Right cardiac atrium (tissue), 5 donors: ENCODE results near the gene LRRC10B. TPM values are rescaled to one million over a fixed set of nuclear protein-coding genes. Genes with fewer than 3 reads are reported as not detected.
"Not testable (repeated sequence)": the region's sequence is repeated elsewhere in the genome, so short reads cannot be mapped to it uniquely, and the experiment has no call there.

Experiments used
- ATAC-seq, 2 donors: fragments of 200-7000 bp; cut with Tn5 transposase; one replicate each; pipeline versions ENCODE4 v1.8.0 to v1.9.1; 2020; ENCODE audit warnings: moderate library complexity in 2 of 2, mild to moderate bottlenecking in 1 of 2
- DNase-seq, 3 donors: peaks; one replicate each; pipeline ENCODE4 v3.0.0-alpha.2; 2020
- H3K27ac ChIP-seq: one replicate; pipeline ENCODE4 v1.5.1; 2013; ENCODE audit warnings: mild to moderate bottlenecking, low read length, control low read depth, moderate library complexity
- H3K27me3 ChIP-seq: one replicate; pipeline ENCODE4 v1.6.1; 2013; ENCODE audit not compliant: control insufficient read depth, insufficient read depth
- H3K4me1 ChIP-seq: one replicate; pipeline ENCODE4 v1.6.1; 2013; ENCODE audit warnings: low read length; ENCODE audit not compliant: control insufficient read depth, insufficient read depth
- H3K4me3 ChIP-seq: one replicate; pipeline ENCODE4 v1.5.1; 2013; ENCODE audit warnings: low read length, control low read depth
- H3K9me3 ChIP-seq: one replicate; pipeline ENCODE4 v1.6.1; 2013; ENCODE audit warnings: low read length; ENCODE audit not compliant: control insufficient read depth
- WGBS: extraction: QIAGEN DNeasy Blood & Tissue Kit; methylation state at CpG from one replicate; pipeline ENCODE4 v1.1.7; 2013; 5-methylcytosine and 5-hydroxymethylcytosine counted together
- intact Hi-C, 4 donors: fragments of 100-400 bp; cut with DNase I; formaldehyde crosslinking; loops; one replicate each; pipeline versions ENCODE4 v1.11.0 to v1.14.0; 2022 to 2023
- polyA plus RNA-seq: library from polyadenylated mRNA; stranded (reverse); fragments of 200-250 nt; gene quantifications from one replicate; pipeline ENCODE4 v1.2.3, GENCODE V29; 2013
- total RNA-seq, 4 donors: library from RNA; stranded (reverse); fragmentation: NEBNext Ultra II Directional; extraction: Animal tissue kit (Norgen Biotek cat#: 25700); gene quantifications; one replicate each; pipeline ENCODE4 v1.2.1, GENCODE V29; 2021
- donor health status: healthy with polysubstance abuse.
- donor health status: DM: no; HTN: yes; CAD: no.
- donor health status: DM: no; HTN: no; CAD: no.
- donor health status: DM: no; HTN: yes; CAD: no; lungs with severe emphysema.
- donor health status: DM: yes; HTN: yes; CAD: no.

The LRRC10B gene
- total and polyA plus RNA-seq, 5 donors: 0.09 to 0.86 (median 0.57) TPM

GRCh38 chr11:61476371-61476770 is 32.2 kb upstream of the LRRC10B start:
- Histone ChIP-seq H3K4me3 (no peak overlapping the region), H3K9me3 (no peaks in the 10 kb centered on the region), H3K27ac (no peak overlapping the region), H3K27me3 (no peaks in the 10 kb centered on the region), H3K4me1 (no peaks in the 10 kb centered on the region)
- ATAC-seq: no peak
- 79% methylated on average over 3 of the region's 3 CpGs for WGBS
- DNase-seq: no peak
- intact Hi-C loops: loop anchor here in 3 of 4 donors (2.0 to 10.0 kb wide), 3 partner anchors 40 to 161 kb away; no protein-coding TSS in a partner anchor

GRCh38 chr11:61477126-61477525 is 31.4 kb upstream of the LRRC10B start:
- intact Hi-C loops: loop anchor here in 3 of 4 donors (2.0 to 10.0 kb wide), 3 partner anchors 40 to 160 kb away; no protein-coding TSS in a partner anchor
- no peaks in the 10 kb centered on the region for H3K27me3 ChIP-seq
- no peaks in the 10 kb centered on the region for H3K9me3 ChIP-seq
- no peak overlapping the region for H3K4me3 ChIP-seq
- WGBS: 43% methylated on average over 8 of the region's 8 CpGs
- ATAC-seq: peak; percentile 5 to 22
- H3K4me1 ChIP-seq: no peaks in the 10 kb centered on the region
- H3K27ac ChIP-seq: peak overlapping the region; percentile 25
- DNase-seq: peak in 2 of 3 donors; percentile 44 to 71

- peak; percentile 7 to 39 for ATAC-seq
- WGBS: 3% methylated on average over 18 of the region's 18 CpGs
- DNase-seq: peak; percentile 47 to 84 (median 83)
- intact Hi-C loops: loop anchor here in 3 of 4 donors (2.0 to 10.0 kb wide), 3 partner anchors 39 to 160 kb away; no protein-coding TSS in a partner anchor
- Histone ChIP-seq H3K9me3 (no peaks in the 10 kb centered on the region), H3K27me3 (no peaks in the 10 kb centered on the region), H3K4me3 (no peak overlapping the region), H3K4me1 (no peaks in the 10 kb centered on the region), H3K27ac (no peak overlapping the region)
Measured at GRCh38 chr11:61477727-61478148, 30.8 kb upstream of the LRRC10B start.

- not testable (repeated sequence) for H3K27me3 ChIP-seq, H3K27ac ChIP-seq, ATAC-seq, H3K4me1 ChIP-seq, H3K4me3 ChIP-seq, H3K9me3 ChIP-seq, DNase-seq
- WGBS: 90% methylated on average over 11 of the region's 11 CpGs
- intact Hi-C loops: loop anchor here (5.0 to 10.0 kb wide), 4 partner anchors 38 to 158 kb away; no protein-coding TSS in a partner anchor
Measured at GRCh38 chr11:61479360-61480058, 29.0 kb upstream of the LRRC10B start.

GRCh38 chr11:61480261-61480993 is 28.1 kb upstream of the LRRC10B start:
- WGBS: 70% methylated on average over 15 of the region's 15 CpGs
- Histone ChIP-seq H3K4me1 (no peaks in the 10 kb centered on the region), H3K9me3 (no peaks in the 10 kb centered on the region), H3K27ac (no peak overlapping the region), H3K4me3 (no peak overlapping the region), H3K27me3 (no peaks in the 10 kb centered on the region)
- intact Hi-C loops: loop anchor here in 2 of 4 donors (5.0 to 10.0 kb wide), 2 partner anchors 37 to 154 kb away; no protein-coding TSS in a partner anchor
- DNase-seq (peak in 1 of 3 donors; percentile 17), ATAC-seq (no peak)

GRCh38 chr11:61480994-61481335 is 27.6 kb upstream of the LRRC10B start:
- Histone ChIP-seq H3K4me3 (no peak overlapping the region), H3K4me1 (no peaks in the 10 kb centered on the region), H3K27ac (no peak overlapping the region), H3K27me3 (no peaks in the 10 kb centered on the region), H3K9me3 (no peaks in the 10 kb centered on the region)
- DNase-seq (peak in 1 of 3 donors; percentile 54), ATAC-seq (peak in 1 of 2 donors; percentile 17)
- WGBS: 27% methylated on average over 7 of the region's 7 CpGs
- intact Hi-C loops: loop anchor here in 2 of 4 donors (5.0 to 10.0 kb wide), 2 partner anchors 36 to 154 kb away; no protein-coding TSS in a partner anchor

- Histone ChIP-seq H3K4me3 (no peak overlapping the region), H3K4me1 (no peaks in the 10 kb centered on the region), H3K27ac (no peak overlapping the region), H3K9me3 (no peaks in the 10 kb centered on the region), H3K27me3 (no peaks in the 10 kb centered on the region)
- no peak for DNase-seq
- intact Hi-C loops: loop anchor here in 2 of 4 donors (5.0 to 10.0 kb wide), 2 partner anchors 35 to 153 kb away; no protein-coding TSS in a partner anchor
- 55% methylated on average over 10 of the region's 10 CpGs for WGBS
- ATAC-seq: peak in 1 of 2 donors; percentile 2
Measured at GRCh38 chr11:61481806-61482205, 26.7 kb upstream of the LRRC10B start.

- Histone ChIP-seq H3K4me1 (no peaks in the 10 kb centered on the region), H3K27me3 (no peaks in the 10 kb centered on the region), H3K27ac (no peak overlapping the region), H3K9me3 (no peaks in the 10 kb centered on the region), H3K4me3 (no peak overlapping the region)
- DNase-seq (no peak), ATAC-seq (peak; percentile 22 to 29)
- 36% methylated on average over 7 of the region's 7 CpGs for WGBS
- intact Hi-C loops: loop anchor here in 2 of 4 donors (5.0 to 10.0 kb wide), 2 partner anchors 35 to 152 kb away; no protein-coding TSS in a partner anchor
Measured at GRCh38 chr11:61482513-61482912, 26.0 kb upstream of the LRRC10B start.

GRCh38 chr11:61484541-61484940 is 24.0 kb upstream of the LRRC10B start:
- ATAC-seq: no peak
- WGBS: 77% methylated on average over 11 of the region's 11 CpGs
- Histone ChIP-seq H3K4me1 (no peaks in the 10 kb centered on the region), H3K4me3 (no peak overlapping the region), H3K9me3 (no peaks in the 10 kb centered on the region), H3K27ac (no peak overlapping the region), H3K27me3 (no peaks in the 10 kb centered on the region)
- no peak for DNase-seq
- intact Hi-C loops: loop anchor here in 2 of 4 donors (5.0 to 10.0 kb wide), 2 partner anchors 33 to 150 kb away; no protein-coding TSS in a partner anchor

GRCh38 chr11:61485080-61485479 is 23.5 kb upstream of the LRRC10B start:
- ATAC-seq (no peak), DNase-seq (peak in 1 of 3 donors; percentile 16)
- no peaks in the 10 kb centered on the region for H3K9me3 ChIP-seq
- H3K27ac ChIP-seq: no peak overlapping the region
- H3K27me3 ChIP-seq: no peaks in the 10 kb centered on the region
- no peaks in the 10 kb centered on the region for H3K4me1 ChIP-seq
- WGBS: 93% methylated on average over 11 of the region's 11 CpGs
- intact Hi-C loops: loop anchor here in 1 of 4 donors (10.0 kb wide), 1 partner anchor 150 kb away; no protein-coding TSS in a partner anchor
- H3K4me3 ChIP-seq: no peak overlapping the region
